Endothelial cell of umbilical vein (primary cell): ENCODE data around the gene GGACT. TPM values are rescaled to one million over a fixed set of nuclear protein-coding genes. Genes with fewer than 3 reads are reported as not detected.

Source experiments
- BruUV-seq: library from RNA; stranded (reverse); fragments of 400-500 nt; replicated peaks from 2 replicates; lab custom pipeline; 2021; lab: Mats Ljungman, UMichigan
- CTCF ChIA-PET: fragments of 300-600, 350-600 bp; sonication (Branson Sonifier 250); formaldehyde crosslinking; loops from one replicate; lab custom pipeline; 2021; ENCODE audit warnings: antibody characterized with exemption, inconsistent platforms; lab: Charles Lee
- POLR2A ChIA-PET: fragments of 300-600, 350-600 bp; sonication (Branson Sonifier 250); formaldehyde crosslinking; loops from one replicate; lab custom pipeline; 2021; ENCODE audit warnings: antibody characterized with exemption, inconsistent platforms; lab: Charles Lee
- DNase-seq: peaks from one replicate; pipeline ENCODE4 v3.0.0-alpha.2; 2011; ENCODE audit warnings: low read depth, low spot score
- FAIRE-seq: peaks from 2 replicates; lab custom pipeline; 2011; peaks lifted over from hg19 to GRCh38; lab: Jason Lieb, UNC
- H2AFZ ChIP-seq: 2 replicates; pipeline ENCODE4 v1.6.0; 2012; ENCODE audit warnings: low read depth, low read length, control low read depth, inconsistent platforms
- H3K27ac ChIP-seq: 2 replicates; pipeline ENCODE4 v1.5.1; 2011; ENCODE audit warnings: low read depth, mild to moderate bottlenecking, control low read depth, low read length, moderate library complexity; ENCODE audit not compliant: insufficient read depth
- H3K27me3 ChIP-seq, 2 experiments: 2 replicates each; pipeline versions ENCODE4 v1.6.0 to v1.6.1; 2011; ENCODE audit warnings: low read length in 2 of 2, mixed read lengths in 1 of 2; ENCODE audit not compliant: control insufficient read depth in 2 of 2, insufficient read depth in 2 of 2
- H3K36me3 ChIP-seq, 2 experiments: 2 replicates in 1 of 2; 3 replicates in 1 of 2; pipeline ENCODE4 v1.5.1; 2011; ENCODE audit warnings: low read length in 2 of 2, mild to moderate bottlenecking in 1 of 2, moderate library complexity in 1 of 2; ENCODE audit not compliant: control insufficient read depth in 2 of 2, insufficient read depth in 2 of 2; ENCODE audit errors: extremely low read depth in 1 of 2
- H3K4me1 ChIP-seq: 3 replicates; pipeline ENCODE4 v1.5.1; 2011; ENCODE audit warnings: mild to moderate bottlenecking, low read length; ENCODE audit not compliant: control insufficient read depth, insufficient read depth; ENCODE audit errors: extremely low read depth
- H3K4me2 ChIP-seq: 2 replicates; pipeline ENCODE4 v1.6.1; 2011; ENCODE audit warnings: low read length, control low read depth, mixed read lengths; ENCODE audit not compliant: insufficient read depth
- H3K4me3 ChIP-seq, 3 experiments: fragments of 200-600 bp in 1 of 3; sonication (generic), shearing (Covaris generic) in 1 of 3; replicated peaks in 1 of 3; 2 replicates each; pipeline ENCODE4 v1.5.1; 2011 to 2016; ENCODE audit warnings: control low read depth in 3 of 3, low read length in 3 of 3, mild to moderate bottlenecking in 2 of 3, inconsistent platforms in 1 of 3, low read depth in 1 of 3, moderate library complexity in 1 of 3; ENCODE audit not compliant: insufficient read depth in 1 of 3
- H3K79me2 ChIP-seq: 2 replicates; pipeline ENCODE4 v1.6.0; 2012; ENCODE audit warnings: low read length, inconsistent platforms; ENCODE audit not compliant: control insufficient read depth, insufficient read depth
- H3K9ac ChIP-seq: replicated peaks from 2 replicates; pipeline ENCODE3; 2011; ENCODE audit warnings: low read length, control low read depth; ENCODE audit not compliant: insufficient read depth; ENCODE audit errors: extremely low read depth
- H3K9me1 ChIP-seq: replicated peaks from 3 replicates; pipeline ENCODE4 v1.6.0; 2011; ENCODE audit warnings: mild to moderate bottlenecking, low read length; ENCODE audit not compliant: control insufficient read depth, insufficient read depth; ENCODE audit errors: extremely low read depth
- H3K9me3 ChIP-seq: replicated peaks from 2 replicates; pipeline ENCODE4 v1.5.1; 2012; ENCODE audit warnings: low read length, inconsistent platforms; ENCODE audit not compliant: control insufficient read depth, insufficient read depth
- H4K20me1 ChIP-seq: replicated peaks from 2 replicates; pipeline ENCODE3; 2011; ENCODE audit warnings: mild to moderate bottlenecking, low read length; ENCODE audit not compliant: control insufficient read depth, insufficient read depth; ENCODE audit errors: extremely low read depth
- EZH2 ChIP-seq: IDR thresholded peaks from 2 replicates; pipeline ENCODE4 v1.6.1; 2012; ENCODE audit warnings: borderline replicate concordance, low read depth, mild to moderate bottlenecking, moderate library complexity, low read length, inconsistent platforms; ENCODE audit not compliant: severe bottlenecking
- FOS ChIP-seq: IDR thresholded peaks from 2 replicates; pipeline ENCODE4 v1.6.1; 2011; ENCODE audit warnings: mild to moderate bottlenecking, low read length, moderate library complexity, borderline replicate concordance; ENCODE audit not compliant: insufficient read depth
- GATA2 ChIP-seq: IDR thresholded peaks from 2 replicates; pipeline ENCODE4 v1.7.0; 2011; ENCODE audit warnings: low read depth, mild to moderate bottlenecking, moderate library complexity, mixed read lengths, low read length; ENCODE audit not compliant: insufficient read length, insufficient read depth
- JUN ChIP-seq: IDR thresholded peaks from 2 replicates; pipeline ENCODE4 v1.6.1; 2011; ENCODE audit warnings: borderline replicate concordance, low read depth; ENCODE audit not compliant: insufficient read length, insufficient read depth
- MYC ChIP-seq: IDR thresholded peaks from one replicate; pipeline ENCODE4 v1.6.1; 2011; ENCODE audit warnings: mild to moderate bottlenecking, low read depth, low read length
- POLR2A ChIP-seq: IDR thresholded peaks from 2 replicates; pipeline ENCODE4 v1.6.1; 2012; ENCODE audit warnings: low read depth, mild to moderate bottlenecking, control low read depth, low read length
- POLR2AphosphoS5 ChIP-seq: IDR thresholded peaks from 2 replicates; pipeline ENCODE4 v1.6.1; 2012; ENCODE audit warnings: low read depth, mild to moderate bottlenecking, control low read depth, low read length, moderate library complexity; ENCODE audit not compliant: insufficient read depth
- dilution Hi-C: fragments of 300-500 bp; cut with MboI; formaldehyde crosslinking; loops from one replicate; pipeline ENCODE4 v1.15.0; 2019; ENCODE audit warnings: low sequenced_read_pairs; ENCODE audit not compliant: extremely low pct_ligation_motif_present
- intact Hi-C: fragments of 100-400 bp; cut with micrococcal nuclease; formaldehyde crosslinking; loops from one replicate; pipeline ENCODE4 v1.10.0; 2022
- polyA plus RNA-seq, 4 experiments: library from polyadenylated mRNA; depleted of rRNA in 3 of 4; stranded (reverse) in 3 of 4; unstranded in 1 of 4; fragments of >200 nt; gene quantifications; 2 replicates each; pipeline versions ENCODE4 v1.2.1 to v1.2.3, GENCODE V29; 2011 to 2012; ENCODE audit warnings: missing spikeins in 1 of 4
- total RNA-seq: library from RNA; stranded (reverse); gene quantifications from 2 replicates; pipeline ENCODE4 v1.2.3, GENCODE V29; 2021
- TF ChIP-seq, protein P1 (sequence below): IDR thresholded peaks from 2 replicates; pipeline ENCODE4 v1.6.1; 2011; ENCODE audit not compliant: insufficient read depth, insufficient read length
- TF ChIP-seq, protein P2 (sequence below), 2 donors: IDR thresholded peaks; 1 replicate in 1 of 2; 2 replicates in 1 of 2; pipeline ENCODE4 v1.5.1; 2011; ENCODE audit warnings: low read length in 2 of 2, mild to moderate bottlenecking in 2 of 2, moderate library complexity in 2 of 2, control low read depth in 1 of 2, inconsistent platforms in 1 of 2, low read depth in 1 of 2; ENCODE audit not compliant: insufficient read depth in 1 of 2; ENCODE audit errors: extremely low read depth in 1 of 2

Gene GGACT
- total and polyA plus RNA-seq, 2 donors (not counting 3 experiments of a cell fraction or from before 2014, with no cell fraction given), result 2.5 to 6.5 TPM

GRCh38 chr13:100534911-100535310, 53.7 kb downstream of the GGACT start:
- intact Hi-C loops, result no loop called here
- Histone ChIP-seq H3K4me2 (no peak overlapping the region), H3K27me3 (no peaks in the 10 kb centered on the region), H3K4me1 (no peaks in the 10 kb centered on the region), H3K79me2 (no peaks in the 10 kb centered on the region), H3K9me1 (no peaks in the 10 kb centered on the region), H3K36me3 (no peaks in the 10 kb centered on the region), H4K20me1 (no peaks in the 10 kb centered on the region), H3K9ac (no peak overlapping the region), H2AFZ (no peak overlapping the region), H3K9me3 (no peaks in the 10 kb centered on the region), H3K4me3 (no peak overlapping the region), H3K27ac (no peak overlapping the region)
- dilution Hi-C loops, result no loop called here
- ChIA-PET CTCF (no interaction called here), POLR2A (no interaction called here)
- BruUV-seq, result no TSS peak
- DNase-seq (no peak), FAIRE-seq (no peak)
- TF ChIP-seq POLR2A (no peak), GATA2 (no peak), MYC (no peak), JUN (no peak), EZH2 (no peak), POLR2AphosphoS5 (no peak), FOS (no peak)
- TF ChIP-seq, protein P1, sequence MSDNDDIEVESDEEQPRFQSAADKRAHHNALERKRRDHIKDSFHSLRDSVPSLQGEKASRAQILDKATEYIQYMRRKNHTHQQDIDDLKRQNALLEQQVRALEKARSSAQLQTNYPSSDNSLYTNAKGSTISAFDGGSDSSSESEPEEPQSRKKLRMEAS, result no peak
- TF ChIP-seq, protein P2, sequence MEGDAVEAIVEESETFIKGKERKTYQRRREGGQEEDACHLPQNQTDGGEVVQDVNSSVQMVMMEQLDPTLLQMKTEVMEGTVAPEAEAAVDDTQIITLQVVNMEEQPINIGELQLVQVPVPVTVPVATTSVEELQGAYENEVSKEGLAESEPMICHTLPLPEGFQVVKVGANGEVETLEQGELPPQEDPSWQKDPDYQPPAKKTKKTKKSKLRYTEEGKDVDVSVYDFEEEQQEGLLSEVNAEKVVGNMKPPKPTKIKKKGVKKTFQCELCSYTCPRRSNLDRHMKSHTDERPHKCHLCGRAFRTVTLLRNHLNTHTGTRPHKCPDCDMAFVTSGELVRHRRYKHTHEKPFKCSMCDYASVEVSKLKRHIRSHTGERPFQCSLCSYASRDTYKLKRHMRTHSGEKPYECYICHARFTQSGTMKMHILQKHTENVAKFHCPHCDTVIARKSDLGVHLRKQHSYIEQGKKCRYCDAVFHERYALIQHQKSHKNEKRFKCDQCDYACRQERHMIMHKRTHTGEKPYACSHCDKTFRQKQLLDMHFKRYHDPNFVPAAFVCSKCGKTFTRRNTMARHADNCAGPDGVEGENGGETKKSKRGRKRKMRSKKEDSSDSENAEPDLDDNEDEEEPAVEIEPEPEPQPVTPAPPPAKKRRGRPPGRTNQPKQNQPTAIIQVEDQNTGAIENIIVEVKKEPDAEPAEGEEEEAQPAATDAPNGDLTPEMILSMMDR (IDR thresholded peaks at IDR 0.05; ENCODE audit: extremely low read depth in 1 of 2, insufficient read depth in 1 of 2, low read depth in 1 of 2, low read length in 2 of 2), result no peak
